Naive thymus-derived CD4-positive, alpha-beta T cell (primary cell): Measurements from ENCODE around the gene DOCK4. TPM values are rescaled to one million over a fixed set of nuclear protein-coding genes. Genes with fewer than 3 reads are reported as not detected.

ENCODE experiments used
- ATAC-seq: fragments of 150-1000 bp; cut with Tn5 transposase; 2 replicates; pipeline ENCODE4 v1.10.0; 2021; ENCODE audit warnings: mild to moderate bottlenecking, moderate library complexity
- CTCF ChIA-PET: fragments of 350-600 bp; sonication (Branson Sonifier 250); formaldehyde crosslinking; loops from one replicate; lab custom pipeline; 2021; ENCODE audit warnings: antibody characterized with exemption; lab: Charles Lee
- POLR2A ChIA-PET: fragments of 350-600 bp; sonication (Branson Sonifier 250); formaldehyde crosslinking; loops from one replicate; lab custom pipeline; 2021; ENCODE audit warnings: antibody characterized with exemption, inconsistent platforms; lab: Charles Lee
- DNase-seq, 9 donors: peaks; one replicate each; pipeline versions ENCODE4 v3.0.0 to v3.0.0-alpha.2; 2020 to 2022; ENCODE audit warnings: mixed read lengths in 1 of 9
- H3K27ac ChIP-seq: one replicate; pipeline ENCODE4 v1.7.0; 2013; ENCODE audit warnings: mild to moderate bottlenecking, low read depth, low read length, moderate library complexity
- H3K27me3 ChIP-seq, 2 donors: one replicate each; pipeline ENCODE4 v1.7.0; 2013; ENCODE audit warnings: low read length in 2 of 2, mild to moderate bottlenecking in 2 of 2, moderate library complexity in 2 of 2; ENCODE audit not compliant: control insufficient read depth in 2 of 2, insufficient read depth in 2 of 2
- H3K36me3 ChIP-seq, 3 experiments: 1 replicate in 2 of 3; 2 replicates in 1 of 3; pipeline ENCODE4 v1.7.0; 2013; ENCODE audit warnings: low read length in 3 of 3, mild to moderate bottlenecking in 3 of 3, moderate library complexity in 1 of 3; ENCODE audit not compliant: insufficient read depth in 3 of 3, control insufficient read depth in 2 of 3
- H3K4me1 ChIP-seq, 2 donors: one replicate each; pipeline ENCODE4 v1.7.0; 2013; ENCODE audit warnings: low read length in 2 of 2, mild to moderate bottlenecking in 2 of 2, moderate library complexity in 1 of 2; ENCODE audit not compliant: control insufficient read depth in 2 of 2, insufficient read depth in 2 of 2
- H3K4me3 ChIP-seq: 2 replicates; pipeline ENCODE4 v1.7.0; 2013; ENCODE audit warnings: mild to moderate bottlenecking, low read length
- H3K9me3 ChIP-seq, 3 experiments: 1 replicate in 2 of 3; 2 replicates in 1 of 3; pipeline ENCODE4 v1.7.0; 2013; ENCODE audit warnings: low read length in 3 of 3; ENCODE audit not compliant: control insufficient read depth in 2 of 3
- H3K27ac Mint-ChIP-seq, 9 donors: one replicate each; pipeline ENCODE4 v1.8.0; 2020 to 2022; ENCODE audit warnings: mixed read lengths in 9 of 9, mild to moderate bottlenecking in 8 of 9, moderate library complexity in 5 of 9, inconsistent platforms in 2 of 9
- H3K27me3 Mint-ChIP-seq, 5 donors: one replicate each; pipeline ENCODE4 v1.8.0; 2021 to 2022; ENCODE audit warnings: mixed read lengths in 5 of 5, mild to moderate bottlenecking in 1 of 5
- H3K36me3 Mint-ChIP-seq, 5 donors: one replicate each; pipeline ENCODE4 v1.8.0; 2020 to 2022; ENCODE audit warnings: mixed read lengths in 5 of 5, mild to moderate bottlenecking in 3 of 5, inconsistent platforms in 1 of 5
- H3K4me1 Mint-ChIP-seq, 7 donors: one replicate each; pipeline ENCODE4 v1.8.0; 2020 to 2022; ENCODE audit warnings: mixed read lengths in 7 of 7, mild to moderate bottlenecking in 3 of 7, inconsistent platforms in 1 of 7
- H3K4me3 Mint-ChIP-seq, 10 donors: one replicate each; pipeline ENCODE4 v1.8.0; 2020 to 2022; ENCODE audit warnings: mild to moderate bottlenecking in 10 of 10, mixed read lengths in 10 of 10, moderate library complexity in 6 of 10, inconsistent platforms in 2 of 10
- H3K9me3 Mint-ChIP-seq, 11 donors: one replicate each; pipeline ENCODE4 v1.8.0; 2020 to 2022; ENCODE audit warnings: mixed read lengths in 11 of 11, mild to moderate bottlenecking in 4 of 11, inconsistent platforms in 1 of 11, moderate library complexity in 1 of 11
- intact Hi-C, 2 donors: fragments of 100-400 bp; cut with micrococcal nuclease; formaldehyde crosslinking; loops; one replicate each; pipeline ENCODE4 v1.15.1; 2023
- polyA plus RNA-seq, 2 donors: library from polyadenylated mRNA; unstranded; fragments of 300-500 nt; fragmentation: Illumina TruSeq; gene quantifications; one replicate each; pipeline ENCODE4 v1.2.3, GENCODE V29; 2021
- total RNA-seq, 6 experiments: library from RNA in 5 of 6; stranded (reverse) in 5 of 6; gene quantifications; 1 replicate in 5 of 6; 2 replicates in 1 of 6; pipeline ENCODE4 v1.2.3 and lab custom pipeline; 2021 to 2026

Gene DOCK4
- total and polyA plus RNA-seq, 7 experiments from 2014 or later: 0.16 to 3.1 (median 2.2) TPM; not detected in 1

DNA sequence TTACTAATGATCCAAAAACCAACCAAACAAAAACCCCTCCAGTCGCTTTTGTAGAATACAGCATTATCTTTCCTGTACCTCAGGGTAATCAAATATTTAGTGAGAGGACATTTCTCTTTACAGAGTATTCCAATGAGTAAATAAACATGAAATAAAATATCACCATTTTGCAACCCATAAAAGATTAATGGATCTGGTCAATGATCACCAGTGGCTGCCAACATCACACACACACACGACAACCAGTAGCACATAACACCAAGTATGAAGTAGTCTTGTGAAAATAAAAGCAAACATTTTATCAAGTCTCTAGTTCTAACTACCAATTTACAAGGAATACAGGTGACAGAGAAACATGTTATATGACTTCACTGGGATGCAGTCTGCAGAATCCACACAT lies 455.3 kb downstream of the DOCK4 start:
- Histone ChIP-seq H3K9me3 (no peaks in the 10 kb centered on the region), H3K4me1 (no peaks in the 10 kb centered on the region), H3K27me3 (no peaks in the 10 kb centered on the region), H3K4me3 (no peak overlapping the region), H3K27ac (no peak overlapping the region), H3K36me3 (no peaks in the 10 kb centered on the region)
- H3K36me3 Mint-ChIP-seq: no peaks in the 10 kb centered on the region
- H3K4me1 Mint-ChIP-seq: no peaks in the 10 kb centered on the region
- ChIA-PET POLR2A (no interaction called here), CTCF (interaction anchor here (0.6 kb wide), 1 partner anchor 1215 kb away, joined by 8 read pairs; no protein-coding TSS in a partner anchor)
- H3K9me3 Mint-ChIP-seq: no peaks in the 10 kb centered on the region
- H3K4me3 Mint-ChIP-seq: no peak overlapping the region
- no peak overlapping the region for H3K27ac Mint-ChIP-seq
- no peak for DNase-seq
- ATAC-seq: no peak
- intact Hi-C loops: loop anchor here in 1 of 2 donors (5.0 kb wide), 1 partner anchor 1146 kb away; no protein-coding TSS in a partner anchor
- H3K27me3 Mint-ChIP-seq: peaks cover 2 to 10% (median 9%) of the 10 kb centered on the region in 5 donors

DNA sequence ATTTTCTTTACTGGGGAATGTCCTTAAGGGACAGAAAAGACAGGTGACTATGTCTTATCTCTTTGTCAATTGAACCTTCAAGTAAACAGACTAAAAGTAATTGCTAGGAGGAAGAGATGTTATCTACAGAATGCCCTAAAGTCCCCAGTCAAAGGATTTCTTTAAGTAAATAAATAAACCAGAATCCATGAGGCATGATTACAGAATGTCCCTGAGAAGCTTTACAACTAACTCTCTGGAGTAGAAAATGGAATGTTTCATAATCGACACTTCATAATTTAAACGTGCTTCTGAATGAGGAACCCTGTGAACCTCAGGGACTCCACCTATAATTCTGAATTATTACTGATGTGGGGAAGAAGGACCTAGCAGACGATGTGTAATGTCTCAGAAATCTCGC lies 456.0 kb downstream of the DOCK4 start:
- peaks cover 2 to 11% (median 7%) of the 10 kb centered on the region in 5 donors for H3K27me3 Mint-ChIP-seq
- CTCF ChIA-PET: no interaction called here
- intact Hi-C loops: loop anchor here in 1 of 2 donors (5.0 kb wide), 1 partner anchor 1147 kb away; no protein-coding TSS in a partner anchor
- H3K27ac Mint-ChIP-seq: no peak overlapping the region
- Histone ChIP-seq H3K4me3 (no peak overlapping the region), H3K27me3 (no peaks in the 10 kb centered on the region), H3K9me3 (no peaks in the 10 kb centered on the region), H3K4me1 (no peaks in the 10 kb centered on the region), H3K36me3 (no peaks in the 10 kb centered on the region), H3K27ac (no peak overlapping the region)
- no peak for DNase-seq
- no peaks in the 10 kb centered on the region for H3K4me1 Mint-ChIP-seq
- H3K9me3 Mint-ChIP-seq: no peaks in the 10 kb centered on the region
- no peaks in the 10 kb centered on the region for H3K36me3 Mint-ChIP-seq
- POLR2A ChIA-PET: interaction anchor here (0.6 kb wide), 1 partner anchor 1996 kb away, joined by 4 read pairs; no protein-coding TSS in a partner anchor
- no peak for ATAC-seq
- H3K4me3 Mint-ChIP-seq: no peak overlapping the region

DNA sequence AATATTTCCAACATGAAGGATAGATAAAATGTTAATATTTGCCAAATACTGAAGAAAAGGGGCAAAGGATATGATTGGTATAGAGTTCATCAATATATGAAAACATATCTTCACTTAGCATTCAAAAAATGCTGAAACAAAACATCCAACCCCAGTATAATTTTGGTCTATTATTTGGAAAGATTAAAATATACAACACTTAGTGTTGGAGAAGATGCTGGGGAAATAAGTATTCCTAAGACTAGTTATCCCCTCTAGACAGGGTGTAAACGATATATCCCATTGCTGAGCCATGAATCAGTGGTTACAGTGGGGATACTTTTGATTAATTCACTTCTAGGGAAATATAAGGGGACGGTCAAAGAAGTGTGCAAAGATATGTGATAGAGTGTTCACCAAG lies 456.6 kb downstream of the DOCK4 start:
- Mint-ChIP-seq H3K27ac (no peak overlapping the region), H3K4me3 (no peak overlapping the region), H3K27me3 (peaks cover 2 to 15% (median 7%) of the 10 kb centered on the region in 5 donors), H3K9me3 (no peaks in the 10 kb centered on the region), H3K36me3 (no peaks in the 10 kb centered on the region), H3K4me1 (no peaks in the 10 kb centered on the region)
- ATAC-seq: no peak
- Histone ChIP-seq H3K27me3 (no peaks in the 10 kb centered on the region), H3K27ac (no peak overlapping the region), H3K36me3 (no peaks in the 10 kb centered on the region), H3K4me3 (no peak overlapping the region), H3K4me1 (no peaks in the 10 kb centered on the region), H3K9me3 (no peaks in the 10 kb centered on the region)
- DNase-seq: no peak
- ChIA-PET POLR2A (interaction anchor here (0.6 kb wide), 1 partner anchor 1995 kb away, joined by 4 read pairs; no protein-coding TSS in a partner anchor), CTCF (no interaction called here)
- intact Hi-C loops: loop anchor here in 1 of 2 donors (5.0 kb wide), 1 partner anchor 1148 kb away; no protein-coding TSS in a partner anchor

DNA sequence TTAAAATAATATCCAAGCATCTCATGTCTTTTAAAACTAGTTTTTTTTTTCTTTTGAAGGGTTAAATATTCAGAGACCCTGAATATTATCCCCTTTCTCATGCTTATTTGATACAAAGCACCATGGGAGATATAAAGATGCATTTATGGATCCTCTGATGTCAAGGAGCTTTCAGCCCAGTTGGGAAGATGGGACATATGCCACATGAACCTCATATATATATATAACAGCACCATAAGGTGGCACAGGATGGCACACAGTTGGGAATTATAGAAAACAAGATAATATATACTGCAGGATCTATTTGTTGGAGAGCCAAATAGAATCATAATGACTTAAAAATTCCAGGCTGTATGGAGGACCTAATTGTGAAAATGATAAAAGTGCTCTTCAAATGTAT lies 458.5 kb downstream of the DOCK4 start:
- H3K36me3 ChIP-seq: no peaks in the 10 kb centered on the region
- H3K4me3 Mint-ChIP-seq: no peak overlapping the region
- H3K36me3 Mint-ChIP-seq: no peaks in the 10 kb centered on the region
- peaks cover 2 to 15% (median 8%) of the 10 kb centered on the region in 5 donors for H3K27me3 Mint-ChIP-seq
- no peaks in the 10 kb centered on the region for H3K9me3 ChIP-seq
- ATAC-seq (no peak), DNase-seq (no peak)
- no peaks in the 10 kb centered on the region for H3K4me1 Mint-ChIP-seq
- H3K27ac Mint-ChIP-seq: no peak overlapping the region
- H3K27me3 ChIP-seq: no peaks in the 10 kb centered on the region
- intact Hi-C loops: no loop called here
- POLR2A ChIA-PET: no interaction called here
- H3K27ac ChIP-seq: no peak overlapping the region
- CTCF ChIA-PET: no interaction called here
- H3K4me1 ChIP-seq: no peaks in the 10 kb centered on the region
- no peaks in the 10 kb centered on the region for H3K9me3 Mint-ChIP-seq
- no peak overlapping the region for H3K4me3 ChIP-seq

DNA sequence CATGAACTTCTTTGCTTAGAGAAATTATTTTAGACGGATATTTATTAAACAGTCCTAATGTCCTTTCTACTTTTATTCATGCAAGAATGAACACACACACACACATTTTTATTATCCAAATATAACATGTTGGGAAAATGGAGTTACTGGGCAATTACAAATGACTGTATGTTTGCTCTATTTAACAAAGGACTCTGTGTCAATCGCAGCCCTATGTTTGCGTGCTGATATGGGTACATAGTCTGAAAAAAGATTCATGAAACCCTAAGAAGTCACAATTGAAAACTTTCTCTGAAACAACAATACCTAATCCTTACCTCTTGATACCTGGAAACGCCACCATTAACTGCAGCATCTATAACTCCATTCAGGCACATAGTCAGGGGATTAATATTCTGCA lies 459.2 kb downstream of the DOCK4 start:
- ATAC-seq: no peak
- intact Hi-C loops: no loop called here
- Histone ChIP-seq H3K36me3 (no peaks in the 10 kb centered on the region), H3K4me3 (no peak overlapping the region), H3K27me3 (no peaks in the 10 kb centered on the region), H3K4me1 (no peaks in the 10 kb centered on the region), H3K27ac (no peak overlapping the region), H3K9me3 (no peaks in the 10 kb centered on the region)
- ChIA-PET CTCF (interaction anchor here (0.7 kb wide), 1 partner anchor 1904 kb away, joined by 5 read pairs; no protein-coding TSS in a partner anchor), POLR2A (no interaction called here)
- Mint-ChIP-seq H3K27me3 (peaks cover 2 to 15% (median 8%) of the 10 kb centered on the region in 5 donors), H3K4me3 (no peak overlapping the region), H3K36me3 (no peaks in the 10 kb centered on the region), H3K9me3 (no peaks in the 10 kb centered on the region), H3K4me1 (no peaks in the 10 kb centered on the region), H3K27ac (no peak overlapping the region)
- no peak for DNase-seq

DNA sequence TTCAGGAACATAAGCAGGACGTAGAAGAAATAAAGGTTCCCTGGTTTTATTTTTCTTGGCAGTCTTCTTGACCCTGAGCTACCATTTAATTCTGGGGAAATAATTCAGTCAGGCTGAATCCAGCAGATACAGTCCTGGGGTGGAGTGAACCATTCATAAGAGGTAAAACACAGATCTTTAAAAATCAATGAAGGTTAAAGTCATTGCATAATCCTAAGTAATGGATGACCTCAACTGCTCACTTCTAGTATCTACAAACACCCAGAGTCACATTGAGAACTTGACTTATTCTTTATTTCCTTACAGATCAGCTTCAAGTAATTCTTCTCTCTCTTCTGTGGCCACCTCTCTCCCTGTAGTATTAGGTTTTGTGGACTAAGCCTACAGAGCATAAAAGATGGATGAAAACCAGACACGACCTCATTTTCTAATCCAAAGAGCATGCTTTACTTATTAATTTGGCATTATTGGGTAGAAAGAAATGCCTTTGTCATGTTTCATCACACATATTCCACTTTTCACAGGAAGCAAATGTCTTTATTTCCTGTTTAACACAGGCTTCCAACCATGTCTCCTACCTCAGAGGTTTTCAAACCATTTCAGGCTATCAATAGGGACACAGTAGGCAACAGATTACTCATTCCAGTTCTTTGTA lies 461.6 kb downstream of the DOCK4 start:
- ATAC-seq (no peak), DNase-seq (no peak)
- H3K27me3 Mint-ChIP-seq: peaks cover 2 to 10% (median 8%) of the 10 kb centered on the region in 5 donors
- Histone ChIP-seq H3K36me3 (no peaks in the 10 kb centered on the region), H3K4me3 (no peak overlapping the region), H3K27ac (no peak overlapping the region), H3K27me3 (no peaks in the 10 kb centered on the region), H3K4me1 (no peaks in the 10 kb centered on the region), H3K9me3 (no peaks in the 10 kb centered on the region)
- intact Hi-C loops: loop anchor here in 1 of 2 donors (5.0 kb wide), 1 partner anchor 113 kb away; no protein-coding TSS in a partner anchor
- ChIA-PET POLR2A (no interaction called here), CTCF (interaction anchor here (1.0 to 1.6 kb wide), 2 partner anchors 11 to 752 kb away, joined by 4 to 5 read pairs; no protein-coding TSS in a partner anchor)
- H3K36me3 Mint-ChIP-seq: no peaks in the 10 kb centered on the region
- H3K4me3 Mint-ChIP-seq: no peak overlapping the region
- H3K27ac Mint-ChIP-seq: no peak overlapping the region
- H3K4me1 Mint-ChIP-seq: no peaks in the 10 kb centered on the region
- no peaks in the 10 kb centered on the region for H3K9me3 Mint-ChIP-seq
